ES-I3 (cell line): Measurements from ENCODE around the gene NISCH.
"Not testable (repeated sequence)": the region's sequence is repeated elsewhere in the genome, so short reads cannot be mapped to it uniquely, and the experiment has no call there.

ENCODE experiments used
- H3K36me3 ChIP-seq: 2 replicates; pipeline ENCODE4 v1.6.1; 2013; ENCODE audit warnings: mild to moderate bottlenecking, low read length, control low read depth, moderate library complexity; ENCODE audit not compliant: insufficient read depth
- H3K4me1 ChIP-seq: 2 replicates; pipeline ENCODE4 v1.6.1; 2013; ENCODE audit warnings: mild to moderate bottlenecking, control low read depth, low read length; ENCODE audit not compliant: insufficient read depth
- H3K9ac ChIP-seq: 2 replicates; pipeline ENCODE4 v1.6.1; 2013; ENCODE audit warnings: low read depth, mild to moderate bottlenecking, low read length, moderate library complexity
- H3K9me3 ChIP-seq: 2 replicates; pipeline ENCODE4 v1.6.1; 2013; ENCODE audit warnings: mild to moderate bottlenecking, low read length, moderate library complexity; ENCODE audit not compliant: control insufficient read depth, insufficient read depth

NISCH gene

GRCh38 chr3:52520716-52521487 lies 65.5 kb downstream of the NISCH start:
- Histone ChIP-seq H3K4me1 (no peaks in the 10 kb centered on the region), H3K9ac (no peak overlapping the region)

GRCh38 chr3:52521488-52521824 lies 66.1 kb downstream of the NISCH start:
- no peaks in the 10 kb centered on the region for H3K4me1 ChIP-seq
- no peak overlapping the region for H3K9ac ChIP-seq
- H3K36me3 ChIP-seq, result 0 out of 2 replicates have a peak, but pooled peaks cover 2% of the 10 kb centered on the region
- H3K9me3 ChIP-seq, result no peaks in the 10 kb centered on the region

More at GRCh38 chr3:52520716-52521487, 65.5 kb downstream of the NISCH start:
- H3K9me3 ChIP-seq, result no peaks in the 10 kb centered on the region
- 0 out of 2 replicates have a peak, but pooled peaks cover 2% of the 10 kb centered on the region for H3K36me3 ChIP-seq

- no peaks in the 10 kb centered on the region for H3K4me1 ChIP-seq
- H3K9ac ChIP-seq, result no peak overlapping the region
- no peaks in the 10 kb centered on the region for H3K9me3 ChIP-seq
- H3K36me3 ChIP-seq, result 0 out of 2 replicates have a peak, but pooled peaks cover 2% of the 10 kb centered on the region
These were observed 66.7 kb downstream of the NISCH start for GRCh38 chr3:52521881-52522650.

- Histone ChIP-seq H3K9ac (no peak overlapping the region), H3K9me3 (no peaks in the 10 kb centered on the region), H3K4me1 (no peaks in the 10 kb centered on the region), H3K36me3 (0 out of 2 replicates have a peak, but pooled peaks cover 2% of the 10 kb centered on the region)
These were observed 67.3 kb downstream of the NISCH start for GRCh38 chr3:52522651-52523251.

- no peaks in the 10 kb centered on the region for H3K4me1 ChIP-seq
- H3K36me3 ChIP-seq, result 0 out of 2 replicates have a peak, but pooled peaks cover 2% of the 10 kb centered on the region
- no peaks in the 10 kb centered on the region for H3K9me3 ChIP-seq
- no peak overlapping the region for H3K9ac ChIP-seq
These were observed 68.2 kb downstream of the NISCH start for GRCh38 chr3:52523386-52524257.

GRCh38 chr3:52524258-52524751 lies 68.9 kb downstream of the NISCH start:
- H3K36me3 ChIP-seq, result peaks cover 2% of the 10 kb centered on the region; the same call in 1 of the 2 replicates
- no peaks in the 10 kb centered on the region for H3K4me1 ChIP-seq
- no peaks in the 10 kb centered on the region for H3K9me3 ChIP-seq
- no peak overlapping the region for H3K9ac ChIP-seq

GRCh38 chr3:52524752-52525679 lies 69.6 kb downstream of the NISCH start:
- Histone ChIP-seq H3K36me3 (peaks cover 2% of the 10 kb centered on the region; the same call in 1 of the 2 replicates), H3K9me3 (no peaks in the 10 kb centered on the region), H3K9ac (no peak overlapping the region), H3K4me1 (no peaks in the 10 kb centered on the region)

GRCh38 chr3:52525680-52526561 lies 70.5 kb downstream of the NISCH start:
- no peak overlapping the region for H3K9ac ChIP-seq
- no peaks in the 10 kb centered on the region for H3K4me1 ChIP-seq
- H3K9me3 ChIP-seq, result no peaks in the 10 kb centered on the region
- H3K36me3 ChIP-seq, result peaks cover 2% of the 10 kb centered on the region; the same call in 1 of the 2 replicates

GRCh38 chr3:52526671-52527038 lies 71.3 kb downstream of the NISCH start:
- H3K36me3 ChIP-seq, H3K9ac ChIP-seq, H3K9me3 ChIP-seq, H3K4me1 ChIP-seq: not testable (repeated sequence)

GRCh38 chr3:52527039-52527731 lies 71.8 kb downstream of the NISCH start:
- peaks cover 1% of the 10 kb centered on the region; the same call in 1 of the 2 replicates for H3K4me1 ChIP-seq
- H3K9ac ChIP-seq, result no peak overlapping the region
- peaks cover 2% of the 10 kb centered on the region; the same call in 1 of the 2 replicates for H3K36me3 ChIP-seq
- no peaks in the 10 kb centered on the region for H3K9me3 ChIP-seq

GRCh38 chr3:52527732-52528585 lies 72.6 kb downstream of the NISCH start:
- peaks cover 4% of the 10 kb centered on the region; the same call in 1 of the 2 replicates for H3K4me1 ChIP-seq
- no peaks in the 10 kb centered on the region for H3K9me3 ChIP-seq
- no peak overlapping the region for H3K9ac ChIP-seq
- H3K36me3 ChIP-seq, result peaks cover 2% of the 10 kb centered on the region; the same call in 1 of the 2 replicates
